Left renal pelvis (tissue), 4 donors: Measurements from ENCODE around the gene SND1. TPM values are rescaled to one million over a fixed set of nuclear protein-coding genes. Genes with fewer than 3 reads are reported as not detected.

Experiments
- DNase-seq, 4 donors: peaks; one replicate each; pipeline ENCODE4 v3.0.0-alpha.2; 2013; ENCODE audit warnings: low read depth in 4 of 4, low spot score in 3 of 4
- polyA plus RNA-seq, 4 donors: library from polyadenylated mRNA; unstranded; fragments of 120-200 nt; gene quantifications; one replicate each; pipeline ENCODE4 v1.2.1, GENCODE V29; 2013; ENCODE audit not compliant: insufficient read length in 4 of 4

Gene SND1
- polyA plus RNA-seq, result 100 to 1,000 TPM; 129 to 161 (median 145) TPM

DNA sequence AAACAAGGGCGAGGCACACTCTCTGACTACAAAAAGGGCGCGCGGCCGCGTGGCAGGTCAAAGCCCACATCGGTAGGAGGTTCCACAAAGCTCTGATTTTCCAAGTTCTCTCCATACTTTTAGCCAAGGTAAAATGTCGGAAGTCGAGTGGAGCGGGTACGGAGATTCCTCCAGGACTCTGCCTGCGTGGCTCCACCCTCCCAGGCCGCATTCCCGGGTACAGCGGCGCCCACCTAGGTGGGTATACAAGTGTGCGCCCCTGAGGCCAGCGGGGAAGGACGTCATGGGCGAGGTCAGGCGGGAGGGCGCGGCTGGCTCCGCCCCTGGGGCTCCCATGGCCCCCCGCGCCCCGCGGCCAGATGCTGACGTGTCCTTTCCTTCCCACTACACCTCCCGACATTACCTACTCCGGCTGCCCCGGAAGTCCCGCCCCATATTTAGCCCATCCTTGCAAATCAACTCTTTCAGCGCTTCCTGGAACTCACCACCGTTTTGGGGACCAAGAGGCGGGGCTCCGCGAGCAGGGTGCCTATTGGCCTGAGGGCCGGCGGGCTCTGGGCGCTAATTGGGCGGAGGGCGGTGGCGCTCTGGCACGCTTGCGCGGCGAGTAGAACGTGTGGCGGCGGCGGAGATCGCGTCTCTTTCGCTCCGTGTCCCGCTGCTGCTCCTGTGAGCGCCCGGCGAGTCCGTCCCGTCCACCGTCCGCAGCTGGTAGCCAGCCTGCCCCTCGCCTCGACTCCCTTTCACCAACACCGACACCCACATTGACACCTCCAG is at the start of gene SND1:
TSS of gene SND1 (plus strand) at position 639 of the 777 bp plus-strand sequence. CDS start 180 bp downstream, outside the sequence.
- peak; percentile 94 to 98 (median 97) for DNase-seq

DNA sequence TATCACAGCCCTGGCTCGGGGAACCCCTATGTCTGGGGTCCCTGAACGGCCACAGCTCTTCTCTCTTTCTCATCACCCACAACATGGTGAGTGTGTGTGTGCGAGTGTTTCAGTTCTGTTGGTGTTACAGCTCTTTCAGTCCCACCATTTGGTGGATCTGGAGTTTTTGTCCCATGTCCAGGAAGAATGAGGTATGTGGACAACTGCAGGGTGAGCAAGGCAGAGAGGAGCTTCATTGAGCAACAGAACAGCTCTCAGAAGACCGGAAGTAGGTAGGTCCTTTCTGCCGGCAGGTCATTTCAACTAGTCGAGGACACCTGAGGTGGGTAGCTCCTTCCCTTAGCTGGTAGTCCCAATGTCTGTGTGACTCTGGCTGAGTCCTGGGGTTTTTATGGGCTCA is 43.5 kb upstream of the SND1 start:
- DNase-seq, result no peak

DNA sequence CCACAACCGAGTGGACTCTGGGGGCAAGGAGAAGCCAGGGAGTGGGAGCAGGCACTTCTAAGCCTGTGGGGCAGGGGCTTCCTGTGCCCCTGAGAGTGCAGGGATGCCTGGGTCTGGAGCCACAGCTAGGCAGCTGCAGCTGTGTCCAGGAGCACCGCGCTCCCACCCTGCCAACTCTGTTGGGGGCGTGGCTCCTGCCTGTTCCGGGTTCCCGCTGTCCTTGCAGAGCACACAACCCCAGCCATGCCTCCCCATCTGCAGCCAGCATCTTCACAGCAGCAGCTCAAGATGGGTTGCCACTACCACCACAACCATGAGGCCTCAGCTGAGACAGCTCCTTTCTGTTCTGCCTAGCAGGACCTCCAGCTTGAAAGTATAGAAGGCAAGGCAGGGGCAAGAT is 42.7 kb upstream of the SND1 start:
- no peak for DNase-seq

DNA sequence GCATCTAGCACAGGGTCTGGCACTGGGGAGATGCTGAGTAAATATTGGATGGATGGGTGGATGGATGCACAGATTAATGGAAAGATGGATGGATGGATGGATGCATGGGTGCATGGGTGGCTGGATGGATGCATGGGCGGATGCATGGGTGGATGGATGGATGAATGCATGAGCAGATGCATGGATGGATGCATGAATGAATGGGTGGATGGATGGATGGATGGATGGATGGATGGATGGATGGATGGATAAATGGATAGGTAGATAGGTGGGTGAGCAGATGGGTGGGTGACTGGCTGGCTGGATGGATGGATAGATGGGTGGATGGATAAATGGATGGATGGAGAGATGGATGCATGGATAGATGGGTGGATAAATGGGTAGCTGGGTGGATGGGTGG is 39.7 kb upstream of the SND1 start:
- DNase-seq, result no peak

DNA sequence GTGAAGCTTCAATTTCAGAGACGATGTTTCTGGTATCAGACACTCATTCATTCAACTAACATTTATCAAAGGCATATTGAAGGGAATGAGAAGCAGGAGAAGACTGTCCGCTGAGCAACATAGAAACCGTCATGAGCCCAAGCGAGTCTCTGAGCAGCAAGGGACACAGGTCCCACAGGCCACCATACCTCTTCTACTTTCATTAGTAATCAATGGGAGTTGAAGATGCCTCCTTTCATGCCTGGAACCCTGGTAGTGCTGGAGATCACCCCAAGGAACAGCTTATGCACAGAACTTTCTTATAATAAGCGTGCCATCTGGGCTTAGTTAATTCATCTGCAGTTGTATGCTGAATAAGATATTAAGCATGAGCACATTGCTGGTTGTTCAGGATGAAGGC is 35.3 kb upstream of the SND1 start:
- DNase-seq, result no peak

DNA sequence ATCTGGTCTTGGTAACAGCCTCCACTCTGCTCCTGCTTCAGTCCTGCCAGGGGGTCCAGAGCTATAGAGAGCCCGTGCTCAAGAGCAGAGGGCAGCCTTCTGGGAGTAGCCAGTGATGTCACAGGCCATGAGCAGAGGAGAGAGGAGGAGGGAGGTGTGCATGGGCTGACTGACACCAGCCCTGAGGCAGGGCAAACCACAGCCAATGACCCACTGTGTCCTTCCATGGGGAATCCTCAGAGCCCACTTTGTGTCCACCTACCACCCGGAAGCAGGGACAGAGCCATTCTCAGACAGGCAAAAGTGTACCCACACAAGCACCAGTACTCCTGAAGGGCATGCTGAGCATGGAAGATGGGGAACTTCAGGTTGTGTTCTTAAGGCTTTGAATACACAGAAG is 34.0 kb upstream of the SND1 start, which contains the start of gene PAX4:
TSS of gene PAX4 (minus strand) at position 101 of the 400 bp plus-strand sequence. CDS start 2,214 bp downstream, outside the sequence.
- no peak for DNase-seq

DNA sequence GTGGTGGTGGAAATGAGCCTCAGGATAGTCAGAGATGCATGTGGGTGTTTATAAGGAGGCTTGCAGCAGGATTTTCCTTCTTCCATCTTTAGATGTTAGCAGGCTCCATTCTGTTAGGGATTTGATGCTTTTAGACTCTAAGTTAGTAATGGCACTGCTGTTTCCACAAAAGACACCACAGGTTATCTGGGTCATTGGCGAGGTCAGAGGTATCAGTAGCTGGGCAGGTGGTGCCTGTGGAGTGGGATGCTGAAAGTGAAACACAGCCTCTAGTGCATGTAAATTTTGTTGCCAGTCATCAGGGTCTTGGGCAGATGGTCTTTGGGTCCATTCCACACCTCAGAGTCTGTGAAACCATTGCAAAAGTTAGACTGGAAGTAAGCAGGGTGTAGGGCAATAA is 33.2 kb upstream of the SND1 start:
- no peak for DNase-seq

DNA sequence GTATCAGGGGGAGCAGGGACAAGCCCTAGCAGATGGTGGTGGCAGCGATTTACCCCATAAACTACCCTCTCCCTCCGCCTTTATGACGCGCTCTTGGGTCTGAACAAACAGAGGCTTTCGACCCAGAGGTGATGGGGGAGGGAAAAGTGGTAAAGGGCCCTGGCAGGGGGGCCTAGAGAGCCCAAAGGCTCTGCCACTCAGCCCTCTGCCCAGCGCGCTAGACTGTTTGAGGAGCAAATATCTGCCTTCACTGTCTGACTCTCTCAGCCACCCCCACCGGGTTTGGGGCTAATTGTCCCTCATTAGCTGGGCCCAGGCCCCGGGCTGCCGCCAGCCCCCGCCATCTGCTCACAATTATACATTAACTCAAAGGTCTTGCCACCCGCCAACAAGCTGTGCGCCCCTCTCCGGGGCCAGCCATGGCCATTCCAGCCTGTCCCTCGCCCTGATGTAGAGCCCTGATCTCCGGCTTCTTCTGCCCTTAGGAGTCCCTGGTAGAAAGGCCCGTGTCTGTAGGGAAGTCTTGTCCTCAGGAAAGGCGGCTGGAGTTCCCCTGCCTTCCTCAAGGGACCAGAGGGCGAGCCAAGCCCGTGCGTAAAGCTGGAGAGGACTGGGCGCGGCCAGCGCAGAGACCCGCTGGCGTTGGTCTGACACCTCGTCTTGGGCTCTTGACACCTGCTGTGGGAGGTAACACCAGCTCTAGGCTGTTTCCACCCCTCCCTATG is 32.2 kb upstream of the SND1 start:
- DNase-seq, result no peak

DNA sequence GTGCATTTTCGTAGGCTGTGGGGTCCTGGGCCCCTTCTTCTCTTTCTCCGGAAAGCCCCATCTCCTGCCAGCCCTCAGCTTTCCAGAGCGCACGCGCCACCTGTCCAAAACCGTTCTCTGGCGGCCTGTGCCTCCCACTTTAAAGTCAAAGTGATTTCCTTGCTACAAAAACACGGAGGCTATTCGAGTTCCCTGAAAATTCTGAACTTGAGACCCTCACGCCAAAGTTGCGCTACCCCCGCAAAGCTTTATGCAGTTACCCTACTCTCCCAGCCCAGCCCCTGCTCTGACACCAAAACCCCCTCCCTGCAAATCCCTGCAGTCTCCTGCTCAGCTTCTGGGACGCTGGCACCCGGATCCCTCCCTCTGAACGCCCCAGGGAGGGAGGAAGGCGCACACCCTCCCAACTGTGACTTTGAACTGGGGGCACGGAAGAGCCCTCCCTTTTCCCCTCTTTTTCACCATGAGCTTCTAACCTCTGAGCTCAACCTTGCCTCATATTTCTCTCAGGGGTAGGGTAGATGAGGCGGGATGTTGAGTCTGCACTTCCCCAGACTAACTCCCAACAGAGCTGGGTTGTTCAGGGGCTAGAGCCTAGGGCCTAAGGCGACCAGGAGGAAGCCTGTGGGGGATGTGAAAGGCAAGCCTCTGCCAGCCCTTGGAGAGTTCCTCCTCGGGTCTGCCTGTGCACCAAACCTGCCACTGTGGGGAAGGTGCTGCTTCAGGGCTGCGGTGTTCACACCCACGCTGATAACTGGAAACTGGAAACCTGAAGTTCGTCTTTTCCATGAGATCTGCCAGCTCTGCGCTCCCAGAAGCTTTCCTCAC is 31.4 kb upstream of the SND1 start:
- peak in 1 of 4 donors; percentile 2 for DNase-seq

DNA sequence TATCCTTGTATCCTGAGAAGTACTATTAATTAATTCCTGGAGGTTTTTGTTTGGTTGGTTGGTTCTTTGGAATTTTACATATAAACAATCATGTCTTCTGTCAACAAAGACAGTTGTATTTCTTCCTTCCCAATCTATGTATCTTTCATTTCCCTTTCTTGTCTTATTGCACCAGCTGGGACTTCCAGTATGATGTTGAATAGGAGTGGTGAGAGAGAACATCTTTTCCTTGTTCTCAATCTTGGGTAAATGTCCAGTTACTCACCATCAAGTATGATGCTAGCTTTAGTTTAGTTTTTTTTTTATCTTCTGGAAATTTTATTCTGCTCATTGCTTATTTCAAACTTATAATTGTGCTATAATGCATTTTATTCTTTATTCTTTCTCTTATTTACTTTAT is 26.7 kb upstream of the SND1 start:
- DNase-seq, result no peak

DNA sequence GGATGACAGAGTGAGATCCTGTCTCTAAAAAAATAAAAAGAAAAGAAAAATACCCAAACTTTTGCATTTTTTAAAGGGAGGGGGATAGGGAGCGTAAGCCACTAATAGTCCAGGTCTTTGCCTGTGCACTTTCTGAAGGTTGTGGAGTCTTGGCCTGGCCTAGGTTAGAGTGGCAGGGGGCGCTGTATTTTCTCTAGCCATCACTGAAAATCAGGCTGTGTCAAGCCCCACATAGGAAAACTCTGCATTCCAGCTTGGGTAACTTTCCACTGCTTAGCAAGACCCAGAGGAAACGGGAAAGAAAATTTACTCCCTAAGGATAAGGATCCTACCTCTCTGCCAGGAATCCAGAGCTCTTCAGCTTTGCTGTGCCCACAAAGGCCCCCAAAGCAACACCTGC is 23.5 kb upstream of the SND1 start:
- DNase-seq, result no peak

DNA sequence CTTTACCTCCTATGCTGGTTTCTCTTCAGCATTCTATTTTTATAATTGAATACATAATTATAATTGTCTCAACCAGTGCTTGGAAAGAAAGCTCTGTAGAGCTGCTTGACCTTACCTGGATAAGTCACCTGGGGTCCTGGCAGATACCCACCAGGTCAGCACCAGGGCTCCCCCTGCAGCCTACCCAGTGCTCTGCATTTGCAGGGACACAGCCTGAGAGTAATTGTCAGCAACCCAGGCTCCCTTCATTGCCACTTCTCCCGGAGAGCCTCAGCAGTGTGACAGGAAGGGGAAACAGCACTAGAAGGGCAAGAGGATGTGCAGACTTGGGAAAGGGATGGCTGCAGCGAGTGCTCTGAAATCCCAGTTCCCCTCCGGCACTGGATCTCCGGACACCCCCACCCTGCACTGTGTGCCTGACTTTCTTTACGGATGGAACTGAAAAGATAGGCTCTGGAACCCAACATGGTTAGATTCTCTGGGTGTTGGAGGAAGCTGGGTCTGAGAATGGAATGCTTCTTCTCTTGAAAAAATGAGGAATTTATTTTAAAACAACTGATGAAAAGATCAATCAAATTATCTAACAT is 22.6 kb upstream of the SND1 start:
- no peak for DNase-seq

DNA sequence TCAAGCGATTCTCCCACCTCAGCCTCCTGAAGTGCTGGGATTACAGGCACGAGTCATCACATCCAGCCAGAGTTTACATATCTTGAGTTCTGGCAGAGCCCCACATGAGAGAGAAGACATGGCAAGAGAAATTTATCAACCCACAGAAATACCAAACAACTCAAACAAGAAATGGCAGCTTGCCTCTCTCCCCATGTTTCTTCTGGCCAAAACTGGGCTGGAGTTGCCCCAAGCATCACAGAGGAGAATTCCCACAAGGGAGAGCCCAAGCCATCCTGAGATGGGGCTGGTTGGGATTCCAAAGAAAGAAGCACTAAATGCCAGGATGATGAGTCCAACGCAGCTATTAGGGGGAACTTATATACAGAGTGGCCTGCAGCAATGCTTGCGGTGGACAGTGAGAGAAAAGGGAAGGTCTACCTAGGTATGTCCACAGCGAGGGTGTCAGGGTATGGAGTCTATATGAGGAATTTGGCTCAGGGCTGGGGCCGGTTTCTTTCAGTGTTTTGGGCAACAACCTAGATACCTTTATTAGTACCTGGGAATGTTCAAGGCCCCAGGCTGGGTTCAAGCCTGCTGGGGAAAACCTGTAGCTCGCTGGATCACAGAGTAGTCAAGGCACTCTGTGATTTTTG is 19.6 kb upstream of the SND1 start:
- DNase-seq, result no peak

DNA sequence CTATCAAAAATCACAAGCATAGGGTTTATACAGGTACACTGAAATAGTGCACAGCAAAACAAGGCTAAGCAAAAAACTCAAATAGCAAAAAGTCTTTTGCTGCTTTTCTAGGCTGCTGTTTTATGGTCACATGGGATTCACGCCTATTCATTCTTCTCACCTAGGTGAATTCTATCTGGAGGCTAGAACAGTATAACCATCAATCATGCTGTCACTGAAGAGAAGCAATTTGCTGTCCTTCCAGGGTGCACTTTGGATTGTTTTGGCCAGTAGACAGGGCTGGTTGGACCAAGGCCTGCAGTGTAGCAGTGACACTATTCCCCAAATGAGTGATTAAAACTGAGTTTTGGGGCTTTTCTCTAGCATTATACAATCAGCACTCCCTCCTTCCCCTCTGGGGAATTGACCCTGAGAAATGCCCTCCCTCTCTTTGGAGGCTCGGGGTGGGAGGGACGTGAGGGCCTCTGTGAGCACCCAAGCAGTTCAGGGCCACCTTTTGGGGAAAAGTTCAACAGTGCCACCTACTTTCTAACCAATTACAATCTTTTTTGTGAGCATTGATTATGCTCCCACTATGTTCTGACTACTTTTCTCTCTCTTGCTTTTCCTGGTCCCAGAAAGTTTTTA is 16.2 kb upstream of the SND1 start:
- no peak for DNase-seq

DNA sequence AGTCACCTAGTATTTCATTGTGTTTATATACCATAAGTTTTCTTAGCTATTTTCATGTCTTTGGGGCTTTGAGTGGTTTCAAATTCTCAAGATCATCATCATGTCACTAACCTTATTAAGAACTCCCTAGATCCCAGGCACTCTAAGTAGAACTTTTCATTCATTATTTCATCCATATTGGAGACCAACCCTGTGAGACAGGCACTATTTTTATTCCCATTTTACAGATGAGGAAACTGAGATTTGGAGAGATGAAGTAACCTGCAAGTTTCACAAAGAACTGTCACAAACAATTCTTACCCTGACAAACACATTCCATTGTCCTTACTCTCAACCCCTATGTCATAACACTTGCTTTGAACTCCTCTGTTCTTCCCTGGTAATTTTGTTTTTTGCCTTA is 13.8 kb upstream of the SND1 start:
- DNase-seq, result no peak

DNA sequence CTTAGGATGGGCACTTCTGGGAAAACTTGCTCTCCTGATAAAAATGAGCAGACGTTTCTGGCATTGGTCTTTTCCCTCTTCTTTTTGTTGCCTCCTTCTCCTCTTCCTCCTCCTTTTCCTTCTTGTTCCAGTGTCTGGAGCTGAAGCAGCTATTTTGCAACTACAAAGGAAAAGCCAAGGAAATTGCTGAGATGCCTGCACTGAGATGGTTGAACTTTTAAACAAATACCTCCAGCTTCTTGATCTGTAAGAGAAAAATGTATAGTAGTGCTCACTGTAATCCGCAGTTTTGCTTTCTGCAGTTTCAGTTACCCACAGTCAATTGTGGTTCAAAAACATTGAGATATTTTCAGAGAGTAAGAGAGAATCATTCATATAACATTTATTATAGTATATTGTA is 7.5 kb upstream of the SND1 start:
- no peak for DNase-seq

DNA sequence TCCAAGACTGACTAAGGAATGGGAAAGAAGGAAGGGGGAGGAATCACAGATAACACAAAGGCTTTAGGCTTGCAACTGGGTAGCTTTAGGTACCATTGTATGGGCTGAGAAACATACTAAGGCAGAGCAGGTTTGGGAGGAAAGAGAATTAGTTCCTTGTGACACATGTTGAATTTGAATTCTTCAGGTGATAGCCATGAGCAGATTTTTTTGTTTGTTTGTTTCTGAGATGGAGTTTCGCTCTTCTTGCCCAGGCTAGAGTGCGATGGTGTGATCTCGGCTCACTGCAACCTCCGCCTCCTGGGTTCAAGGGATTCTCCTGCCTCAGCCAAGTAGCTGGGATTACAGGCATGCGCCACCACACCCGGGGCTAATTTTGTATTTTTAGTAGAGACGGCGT is 4.4 kb upstream of the SND1 start:
- DNase-seq, result no peak

DNA sequence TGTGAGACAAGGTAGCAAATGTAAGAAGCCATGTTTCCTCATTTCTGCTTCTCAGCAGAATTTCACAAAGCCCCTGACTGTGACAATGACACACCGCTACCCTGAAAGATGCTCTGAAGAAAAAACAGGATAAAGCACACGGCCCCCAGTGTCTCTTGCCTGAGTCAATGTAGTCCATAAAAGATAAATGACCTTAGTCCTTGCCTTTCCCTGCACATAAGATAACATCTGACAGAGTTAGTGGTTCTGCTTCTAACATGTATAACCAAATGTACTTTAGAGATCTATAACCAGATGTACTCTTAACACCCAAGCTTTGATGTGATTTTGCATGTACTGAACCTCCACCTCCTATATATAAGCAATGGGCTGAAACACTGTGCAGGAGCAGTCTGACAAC is 3.0 kb upstream of the SND1 start:
- DNase-seq, result no peak

DNA sequence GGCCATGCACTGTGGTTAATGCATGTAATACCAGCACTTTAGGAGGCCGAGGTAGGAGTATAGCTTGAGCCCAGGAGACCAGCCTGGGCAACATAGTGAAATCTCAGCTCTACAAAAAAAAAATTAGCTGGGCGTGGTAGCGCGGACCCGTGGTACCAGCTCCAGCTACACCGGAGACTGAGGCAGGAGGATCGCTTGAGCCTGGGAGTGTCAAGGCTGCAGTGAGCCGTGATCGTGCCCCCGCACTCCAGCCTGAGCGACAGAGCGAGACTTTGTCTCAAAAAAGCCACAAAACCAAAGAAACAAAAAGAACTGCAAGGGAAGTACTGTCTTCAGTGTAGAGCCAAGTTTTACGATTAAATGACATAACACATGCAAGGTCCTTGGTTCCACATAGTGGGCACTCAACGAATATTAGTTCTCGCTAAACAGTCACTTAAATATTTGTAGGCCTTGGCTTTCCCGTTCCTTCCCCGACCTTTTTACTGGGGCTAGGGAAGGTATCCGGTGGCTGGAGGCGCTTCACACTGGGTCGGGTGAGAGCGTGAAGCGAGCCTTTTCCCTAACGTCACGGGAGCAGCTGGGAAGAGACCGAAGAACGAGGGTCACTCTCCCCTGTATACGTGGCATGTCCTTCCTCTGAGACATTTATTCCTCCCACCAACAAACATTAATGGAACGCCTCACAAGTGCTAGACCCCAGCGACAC is 993 bp upstream of the SND1 start:
- DNase-seq, result peak in 1 of 4 donors; percentile 48
